Measurements from ENCODE around the gene TUBAL3. TPM values are rescaled to one million over a fixed set of nuclear protein-coding genes. Genes with fewer than 3 reads are reported as not detected.

Gene TUBAL3
- total RNA-seq, 1 donor from 2014 or later, result not detected

DNA sequence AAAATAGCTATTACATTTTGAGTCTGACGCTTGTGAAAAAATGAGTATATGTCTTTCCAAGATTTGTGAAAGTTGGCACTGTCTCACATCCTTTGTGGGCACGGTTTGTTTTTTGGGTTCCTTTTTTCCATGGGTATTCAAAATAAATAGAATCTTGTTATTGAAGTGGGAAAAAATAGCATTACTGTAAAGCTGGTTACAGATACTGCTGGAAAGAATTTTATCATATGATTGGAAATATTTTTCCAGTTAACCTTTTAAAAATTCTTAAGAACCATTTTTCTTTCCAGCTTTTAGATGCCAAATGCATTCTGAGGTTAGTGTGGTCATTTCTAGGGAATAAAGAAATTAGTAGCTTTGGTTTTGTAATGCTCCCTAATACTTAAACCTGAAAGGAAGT lies 19.1 kb upstream of the TUBAL3 start:
- TF ChIP-seq, protein P1, sequence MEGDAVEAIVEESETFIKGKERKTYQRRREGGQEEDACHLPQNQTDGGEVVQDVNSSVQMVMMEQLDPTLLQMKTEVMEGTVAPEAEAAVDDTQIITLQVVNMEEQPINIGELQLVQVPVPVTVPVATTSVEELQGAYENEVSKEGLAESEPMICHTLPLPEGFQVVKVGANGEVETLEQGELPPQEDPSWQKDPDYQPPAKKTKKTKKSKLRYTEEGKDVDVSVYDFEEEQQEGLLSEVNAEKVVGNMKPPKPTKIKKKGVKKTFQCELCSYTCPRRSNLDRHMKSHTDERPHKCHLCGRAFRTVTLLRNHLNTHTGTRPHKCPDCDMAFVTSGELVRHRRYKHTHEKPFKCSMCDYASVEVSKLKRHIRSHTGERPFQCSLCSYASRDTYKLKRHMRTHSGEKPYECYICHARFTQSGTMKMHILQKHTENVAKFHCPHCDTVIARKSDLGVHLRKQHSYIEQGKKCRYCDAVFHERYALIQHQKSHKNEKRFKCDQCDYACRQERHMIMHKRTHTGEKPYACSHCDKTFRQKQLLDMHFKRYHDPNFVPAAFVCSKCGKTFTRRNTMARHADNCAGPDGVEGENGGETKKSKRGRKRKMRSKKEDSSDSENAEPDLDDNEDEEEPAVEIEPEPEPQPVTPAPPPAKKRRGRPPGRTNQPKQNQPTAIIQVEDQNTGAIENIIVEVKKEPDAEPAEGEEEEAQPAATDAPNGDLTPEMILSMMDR (conservative IDR thresholded peaks at IDR 0.05), result no peak
- Mint-ChIP-seq H3K27ac (ENCODE audit: unreplicated experiment) (no peak overlapping the region), H3K9me3 (peaks cover 10% of the 10 kb centered on the region), H3K4me1 (peaks cover 19% of the 10 kb centered on the region), H3K4me3 (no peak overlapping the region), H3K27me3 (ENCODE audit: low read depth) (no peaks in the 10 kb centered on the region), H3K36me3 (ENCODE audit: low read depth) (peaks cover 31% of the 10 kb centered on the region)
- DNase-seq (ENCODE audit: low read depth, low spot score), result no peak

- Mint-ChIP-seq H3K4me3 (no peak overlapping the region), H3K36me3 (ENCODE audit: low read depth) (peaks cover 47% of the 10 kb centered on the region), H3K9me3 (peaks cover 18% of the 10 kb centered on the region), H3K4me1 (peaks cover 12% of the 10 kb centered on the region), H3K27ac (ENCODE audit: unreplicated experiment) (no peak overlapping the region), H3K27me3 (ENCODE audit: low read depth) (no peaks in the 10 kb centered on the region)
- no peak for DNase-seq (ENCODE audit: low read depth, low spot score)
- TF ChIP-seq, protein P1 (conservative IDR thresholded peaks at IDR 0.05), result no peak
Observed at GRCh38 chr10:5419466-5420094, 15.0 kb upstream of the TUBAL3 start.

- Mint-ChIP-seq H3K27me3 (ENCODE audit: low read depth) (no peaks in the 10 kb centered on the region), H3K9me3 (peaks cover 18% of the 10 kb centered on the region), H3K4me1 (peaks cover 7% of the 10 kb centered on the region), H3K36me3 (ENCODE audit: low read depth) (peaks cover 47% of the 10 kb centered on the region), H3K4me3 (no peak overlapping the region), H3K27ac (ENCODE audit: unreplicated experiment) (no peak overlapping the region)
- no peak for DNase-seq (ENCODE audit: low read depth, low spot score)
- TF ChIP-seq, protein P1 (conservative IDR thresholded peaks at IDR 0.05), result no peak
Observed at GRCh38 chr10:5418584-5418983, 14.0 kb upstream of the TUBAL3 start.

GRCh38 chr10:5416981-5417380 lies 12.4 kb upstream of the TUBAL3 start:
- Mint-ChIP-seq H3K4me3 (no peak overlapping the region), H3K4me1 (peaks cover 8% of the 10 kb centered on the region), H3K36me3 (ENCODE audit: low read depth) (peaks cover 43% of the 10 kb centered on the region), H3K27ac (ENCODE audit: unreplicated experiment) (no peak overlapping the region), H3K9me3 (peaks cover 14% of the 10 kb centered on the region), H3K27me3 (ENCODE audit: low read depth) (peaks cover 2% of the 10 kb centered on the region)
- TF ChIP-seq, protein P1 (conservative IDR thresholded peaks at IDR 0.05), result no peak
- no peak for DNase-seq (ENCODE audit: low read depth, low spot score)

GRCh38 chr10:5413012-5413938 lies 8.6 kb upstream of the TUBAL3 start:
- Mint-ChIP-seq H3K4me3 (no peak overlapping the region), H3K9me3 (peaks cover 9% of the 10 kb centered on the region), H3K27me3 (ENCODE audit: low read depth) (peaks cover 8% of the 10 kb centered on the region), H3K27ac (ENCODE audit: unreplicated experiment) (no peak overlapping the region), H3K36me3 (ENCODE audit: low read depth) (peaks cover 17% of the 10 kb centered on the region), H3K4me1 (peaks cover 9% of the 10 kb centered on the region)
- DNase-seq (ENCODE audit: low read depth, low spot score), result peak; percentile 5
- TF ChIP-seq, protein P1 (conservative IDR thresholded peaks at IDR 0.05), result no peak
